ENCODE results near the gene FAM234B. TPM values are rescaled to one million over a fixed set of nuclear protein-coding genes. Genes with fewer than 3 reads are reported as not detected.

The FAM234B gene
- total and polyA plus RNA-seq, 11 donors: 1.2 to 3.5 (median 2.5) TPM

DNA sequence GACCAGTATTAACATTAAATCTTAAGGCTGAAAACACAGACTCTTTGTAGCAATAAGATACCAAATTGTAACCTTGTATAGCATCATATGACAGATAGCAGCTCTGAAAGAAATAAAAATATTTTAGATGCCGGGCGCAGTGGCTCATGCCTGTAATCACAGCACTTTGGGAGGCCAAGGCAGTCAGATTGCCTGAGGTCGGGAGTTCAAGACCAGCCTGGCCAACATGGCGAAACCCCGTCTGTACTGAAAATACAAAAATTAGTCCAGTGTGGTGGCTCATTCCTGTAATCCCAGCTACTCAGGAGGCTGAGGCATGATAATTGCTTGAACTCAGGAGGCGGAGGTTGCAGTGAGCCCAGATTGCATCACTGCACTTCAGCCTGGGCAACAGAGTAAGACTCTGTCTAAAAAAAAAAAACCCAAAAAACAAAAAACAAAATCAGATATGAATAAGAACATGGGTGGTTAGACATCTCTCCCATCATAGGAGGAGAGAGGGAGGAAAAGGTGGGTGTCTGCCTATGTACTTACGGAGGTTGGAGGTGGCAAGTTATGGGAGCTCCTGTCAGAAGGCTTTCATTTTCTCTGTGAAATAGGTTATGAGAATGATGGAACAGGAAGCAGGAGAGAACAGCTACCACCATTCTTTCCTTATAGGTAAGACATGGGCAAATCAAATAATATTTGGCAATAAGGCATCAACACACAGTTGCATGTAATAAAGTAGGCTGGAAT, 36.5 kb upstream of the FAM234B start:
- Histone ChIP-seq H3K4me3 (no peak overlapping the region), H3K9me3 (no peaks in the 10 kb centered on the region), H3K27me3 (no peaks in the 10 kb centered on the region), H3K4me1 (peaks cover 0 to 9% (median 0%) of the 10 kb centered on the region in 12 donors), H3K27ac (no peak overlapping the region), H3K36me3 (no peaks in the 10 kb centered on the region)
- no peak for DNase-seq
- whole genome bisulfite sequencing, 4 donors: 90 to 94% (median 94%) methylated on average over 7 of the region's 7 CpGs
- TF ChIP-seq POLR2A (IDR thresholded peaks at IDR 0.05): no peak
- TF ChIP-seq, protein P1, sequence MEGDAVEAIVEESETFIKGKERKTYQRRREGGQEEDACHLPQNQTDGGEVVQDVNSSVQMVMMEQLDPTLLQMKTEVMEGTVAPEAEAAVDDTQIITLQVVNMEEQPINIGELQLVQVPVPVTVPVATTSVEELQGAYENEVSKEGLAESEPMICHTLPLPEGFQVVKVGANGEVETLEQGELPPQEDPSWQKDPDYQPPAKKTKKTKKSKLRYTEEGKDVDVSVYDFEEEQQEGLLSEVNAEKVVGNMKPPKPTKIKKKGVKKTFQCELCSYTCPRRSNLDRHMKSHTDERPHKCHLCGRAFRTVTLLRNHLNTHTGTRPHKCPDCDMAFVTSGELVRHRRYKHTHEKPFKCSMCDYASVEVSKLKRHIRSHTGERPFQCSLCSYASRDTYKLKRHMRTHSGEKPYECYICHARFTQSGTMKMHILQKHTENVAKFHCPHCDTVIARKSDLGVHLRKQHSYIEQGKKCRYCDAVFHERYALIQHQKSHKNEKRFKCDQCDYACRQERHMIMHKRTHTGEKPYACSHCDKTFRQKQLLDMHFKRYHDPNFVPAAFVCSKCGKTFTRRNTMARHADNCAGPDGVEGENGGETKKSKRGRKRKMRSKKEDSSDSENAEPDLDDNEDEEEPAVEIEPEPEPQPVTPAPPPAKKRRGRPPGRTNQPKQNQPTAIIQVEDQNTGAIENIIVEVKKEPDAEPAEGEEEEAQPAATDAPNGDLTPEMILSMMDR (IDR thresholded peaks at IDR 0.05): no peak
- intact Hi-C loops (cut with DNase I): loop anchor here in 2 of 10 donors (10.0 kb wide), 2 partner anchors 207 to 217 kb away; no protein-coding TSS in a partner anchor
- no peak for ATAC-seq

DNA sequence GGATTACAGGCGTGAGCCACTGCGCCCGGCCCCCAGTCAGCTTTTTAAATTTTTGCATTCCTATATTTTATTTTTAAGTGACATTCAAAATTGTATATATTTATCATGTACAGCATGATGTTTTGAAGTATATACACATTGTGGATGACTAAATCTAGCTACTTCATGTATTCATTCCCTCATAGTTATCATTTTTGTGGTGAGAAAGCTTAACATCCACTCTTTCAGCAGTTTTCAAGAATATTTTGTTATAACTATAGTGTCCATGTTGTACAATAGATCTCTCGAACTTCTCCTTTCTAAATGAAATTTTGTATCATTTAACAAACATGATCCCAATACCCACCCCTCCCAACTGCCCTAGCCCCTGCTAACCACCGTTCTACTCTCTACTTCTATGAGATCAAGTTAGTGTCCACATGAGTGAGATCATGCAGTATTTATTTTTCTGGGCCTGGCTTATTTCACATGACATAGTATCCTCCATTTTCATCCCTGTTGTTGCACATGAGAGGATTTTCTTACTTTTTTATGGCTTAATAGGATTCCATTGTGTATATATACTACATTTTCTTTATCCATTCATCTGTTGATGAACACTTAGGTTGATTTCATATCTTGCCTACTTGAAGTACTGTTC, 35.3 kb upstream of the FAM234B start:
- intact Hi-C loops (cut with DNase I): loop anchor here in 2 of 10 donors (10.0 kb wide), 2 partner anchors 206 to 216 kb away; no protein-coding TSS in a partner anchor
- no peak for TF ChIP-seq POLR2A (IDR thresholded peaks at IDR 0.05)
- TF ChIP-seq, protein P1 (IDR thresholded peaks at IDR 0.05): no peak
- DNase-seq: no peak
- peaks cover 0 to 9% (median 0%) of the 10 kb centered on the region in 12 donors for H3K4me1 ChIP-seq
- WGBS, 4 donors: 81 to 92% (median 85%) methylated on average over 5 of the region's 5 CpGs
- H3K9me3 ChIP-seq: no peaks in the 10 kb centered on the region
- H3K4me3 ChIP-seq: no peak overlapping the region
- no peak for ATAC-seq
- peaks cover 0 to 4% (median 0%) of the 10 kb centered on the region in 9 donors for H3K27me3 ChIP-seq
- H3K27ac ChIP-seq: no peak overlapping the region
- no peaks in the 10 kb centered on the region for H3K36me3 ChIP-seq

DNA sequence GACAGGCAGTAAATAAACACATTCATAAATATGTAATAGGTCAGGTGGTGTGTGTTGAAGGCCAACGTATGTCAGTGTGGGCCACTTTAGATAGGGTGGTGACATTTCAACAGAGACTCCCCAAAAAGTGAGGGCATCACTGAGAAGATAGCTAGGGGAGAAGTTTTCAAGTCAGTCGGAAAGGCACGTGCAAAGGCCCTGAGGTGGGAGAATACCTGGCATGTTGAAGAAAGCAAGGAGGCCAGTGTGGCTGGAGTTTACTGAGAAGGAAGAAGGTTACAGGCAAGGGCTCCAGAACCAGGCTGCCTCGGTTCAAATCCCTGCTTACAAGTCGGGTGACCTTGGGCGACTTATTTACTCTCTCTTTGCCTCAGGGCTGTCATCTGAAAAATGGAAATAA, 33.1 kb upstream of the FAM234B start:
- H3K36me3 ChIP-seq: no peaks in the 10 kb centered on the region

More for the DNA sequence above, 33.1 kb upstream of the FAM234B start:
- ATAC-seq (no peak), DNase-seq (no peak)
- TF ChIP-seq, protein P1 (IDR thresholded peaks at IDR 0.05): no peak
- TF ChIP-seq POLR2A (IDR thresholded peaks at IDR 0.05): no peak
- WGBS, 4 donors: 92 to 96% (median 95%) methylated on average over 6 of the region's 6 CpGs
- Histone ChIP-seq H3K27ac (no peak overlapping the region), H3K4me1 (peaks cover 0 to 4% (median 0%) of the 10 kb centered on the region in 12 donors), H3K4me3 (no peak overlapping the region), H3K27me3 (peaks cover 0 to 5% (median 0%) of the 10 kb centered on the region in 9 donors), H3K9me3 (no peaks in the 10 kb centered on the region)
- intact Hi-C loops (cut with DNase I): no loop called here
